Liver (tissue), 9 donors: ENCODE results near the gene HSH2D. TPM values are rescaled to one million over a fixed set of nuclear protein-coding genes. Genes with fewer than 3 reads are reported as not detected.

Source experiments
- DNase-seq: peaks from one replicate; pipeline ENCODE4 v3.0.0-alpha.2; 2017; ENCODE audit warnings: low spot score
- H3K27ac ChIP-seq, 2 donors: one replicate each; pipeline ENCODE4 v1.7.0; 2013; ENCODE audit warnings: inconsistent platforms in 2 of 2, low read length in 2 of 2, control low read depth in 1 of 2, low read depth in 1 of 2, mild to moderate bottlenecking in 1 of 2
- H3K27me3 ChIP-seq, 4 donors: one replicate each; pipeline versions ENCODE4 v1.6.1 to v1.7.0; 2013; ENCODE audit warnings: low read length in 3 of 4, inconsistent platforms in 1 of 4, mild to moderate bottlenecking in 1 of 4, moderate library complexity in 1 of 4; ENCODE audit not compliant: control insufficient read depth in 4 of 4, insufficient read depth in 4 of 4
- H3K36me3 ChIP-seq, 4 donors: one replicate each; pipeline versions ENCODE4 v1.6.1 to v1.7.0; 2013; ENCODE audit warnings: low read length in 3 of 4, mild to moderate bottlenecking in 3 of 4, low read depth in 1 of 4, moderate library complexity in 1 of 4; ENCODE audit not compliant: control insufficient read depth in 4 of 4, insufficient read depth in 3 of 4
- H3K4me1 ChIP-seq, 4 donors: one replicate each; pipeline versions ENCODE4 v1.6.1 to v1.7.0; 2013; ENCODE audit warnings: low read length in 3 of 4, mild to moderate bottlenecking in 3 of 4, moderate library complexity in 1 of 4; ENCODE audit not compliant: control insufficient read depth in 4 of 4, insufficient read depth in 4 of 4
- H3K4me3 ChIP-seq, 3 donors: one replicate each; pipeline versions ENCODE4 v1.6.1 to v1.7.0; 2013; ENCODE audit warnings: low read length in 3 of 3, control low read depth in 1 of 3, low read depth in 1 of 3, mild to moderate bottlenecking in 1 of 3
- H3K9ac ChIP-seq, 2 donors: one replicate each; pipeline ENCODE4 v1.7.0; 2013; ENCODE audit warnings: low read length in 2 of 2, mild to moderate bottlenecking in 2 of 2, moderate library complexity in 2 of 2, control low read depth in 1 of 2, low read depth in 1 of 2
- H3K9me3 ChIP-seq, 4 donors: one replicate each; pipeline versions ENCODE4 v1.6.1 to v1.7.0; 2013; ENCODE audit warnings: low read length in 3 of 4; ENCODE audit not compliant: control insufficient read depth in 4 of 4
- CTCF ChIP-seq: fragments of 150-350 bp; IDR thresholded peaks from 2 replicates; pipeline ENCODE4 v1.5.1; 2017; ENCODE audit warnings: improper control_type of control experiment, low read depth, low read length; ENCODE audit not compliant: missing input control
- EGR1 ChIP-seq, 2 donors: IDR thresholded peaks; 2 replicates each; pipeline ENCODE4 v1.6.1; 2016 to 2018; ENCODE audit warnings: antibody characterized with exemption in 2 of 2, low read depth in 2 of 2
- FOXA1 ChIP-seq: IDR thresholded peaks from 2 replicates; pipeline ENCODE4 v1.6.1; 2016; ENCODE audit warnings: antibody characterized with exemption
- FOXA2 ChIP-seq: IDR thresholded peaks from 2 replicates; pipeline ENCODE4 v1.6.1; 2016; ENCODE audit warnings: antibody characterized with exemption
- GABPA ChIP-seq, 2 donors: IDR thresholded peaks in 1 of 2; conservative IDR thresholded peaks in 1 of 2; 2 replicates each; pipeline ENCODE4 v1.6.1; 2016; ENCODE audit warnings: antibody characterized with exemption in 2 of 2, mild to moderate bottlenecking in 1 of 2, moderate library complexity in 1 of 2
- HNF4A ChIP-seq, 2 donors: conservative IDR thresholded peaks; 2 replicates each; pipeline ENCODE4 v1.6.1; 2016; ENCODE audit warnings: antibody characterized with exemption in 2 of 2, mild to moderate bottlenecking in 2 of 2
- HNF4G ChIP-seq: IDR thresholded peaks from 2 replicates; pipeline ENCODE4 v1.6.1; 2016; ENCODE audit warnings: antibody characterized with exemption
- JUND ChIP-seq, 2 donors: IDR thresholded peaks; 2 replicates each; pipeline ENCODE4 v1.6.1; 2016; ENCODE audit warnings: antibody characterized with exemption in 2 of 2
- MAX ChIP-seq: IDR thresholded peaks from 2 replicates; pipeline ENCODE4 v1.6.1; 2016; ENCODE audit warnings: antibody characterized with exemption
- NR2F2 ChIP-seq: IDR thresholded peaks from 2 replicates; pipeline ENCODE4 v1.6.1; 2016; ENCODE audit warnings: antibody characterized with exemption
- RAD21 ChIP-seq, 2 donors: IDR thresholded peaks; 2 replicates each; pipeline ENCODE4 v1.6.1; 2016; ENCODE audit warnings: antibody characterized with exemption in 2 of 2, mild to moderate bottlenecking in 2 of 2
- REST ChIP-seq: IDR thresholded peaks from 2 replicates; pipeline ENCODE4 v1.6.1; 2016; ENCODE audit warnings: antibody characterized with exemption, mild to moderate bottlenecking
- RXRA ChIP-seq, 2 donors: IDR thresholded peaks; 2 replicates each; pipeline ENCODE4 v1.6.1; 2017 to 2018; ENCODE audit warnings: antibody characterized with exemption in 2 of 2, mild to moderate bottlenecking in 1 of 2
- SP1 ChIP-seq: IDR thresholded peaks from 2 replicates; pipeline ENCODE4 v1.6.1; 2018; ENCODE audit warnings: antibody characterized with exemption, mild to moderate bottlenecking
- TAF1 ChIP-seq: conservative IDR thresholded peaks from 2 replicates; pipeline ENCODE4 v1.6.1; 2016; ENCODE audit warnings: antibody characterized with exemption, mild to moderate bottlenecking
- YY1 ChIP-seq: IDR thresholded peaks from 2 replicates; pipeline ENCODE4 v1.6.1; 2016; ENCODE audit warnings: antibody characterized with exemption, mild to moderate bottlenecking
- ZBTB33 ChIP-seq: IDR thresholded peaks from 2 replicates; pipeline ENCODE4 v1.6.1; 2016; ENCODE audit warnings: antibody characterized with exemption
- WGBS: extraction: QIAGEN DNeasy Blood & Tissue Kit; methylation state at CpG from one replicate; pipeline ENCODE4 v1.1.7; 2013; 5-methylcytosine and 5-hydroxymethylcytosine counted together
- polyA plus RNA-seq, 2 donors: library from polyadenylated mRNA; stranded (reverse) in 1 of 2; unstranded in 1 of 2; fragments of 200-250 nt in 1 of 2; fragments of >200 nt in 1 of 2; fragmentation: Nextera tagmentation in 1 of 2; extraction: Ambion mirVana in 1 of 2; gene quantifications; one replicate each; pipeline versions ENCODE4 v1.2.1 to v1.2.3, GENCODE V29; 2013 to 2015
- total RNA-seq, 2 donors: library from RNA; depleted of rRNA; stranded (reverse); fragments of >200 nt; gene quantifications; one replicate each; pipeline ENCODE4 v1.2.3, GENCODE V29; 2014
- TF ChIP-seq, protein P1 (sequence below): IDR thresholded peaks from 2 replicates; pipeline ENCODE4 v1.6.1; 2016; ENCODE audit warnings: antibody characterized with exemption
- donor health status: healthy.
- donor health status: healthy.
- donor health status: healthy.
- donor health status: healthy.
- donor health status: healthy.

HSH2D gene
- total and polyA plus RNA-seq, 4 donors = 0.33 to 2.9 (median 1.2) TPM

DNA sequence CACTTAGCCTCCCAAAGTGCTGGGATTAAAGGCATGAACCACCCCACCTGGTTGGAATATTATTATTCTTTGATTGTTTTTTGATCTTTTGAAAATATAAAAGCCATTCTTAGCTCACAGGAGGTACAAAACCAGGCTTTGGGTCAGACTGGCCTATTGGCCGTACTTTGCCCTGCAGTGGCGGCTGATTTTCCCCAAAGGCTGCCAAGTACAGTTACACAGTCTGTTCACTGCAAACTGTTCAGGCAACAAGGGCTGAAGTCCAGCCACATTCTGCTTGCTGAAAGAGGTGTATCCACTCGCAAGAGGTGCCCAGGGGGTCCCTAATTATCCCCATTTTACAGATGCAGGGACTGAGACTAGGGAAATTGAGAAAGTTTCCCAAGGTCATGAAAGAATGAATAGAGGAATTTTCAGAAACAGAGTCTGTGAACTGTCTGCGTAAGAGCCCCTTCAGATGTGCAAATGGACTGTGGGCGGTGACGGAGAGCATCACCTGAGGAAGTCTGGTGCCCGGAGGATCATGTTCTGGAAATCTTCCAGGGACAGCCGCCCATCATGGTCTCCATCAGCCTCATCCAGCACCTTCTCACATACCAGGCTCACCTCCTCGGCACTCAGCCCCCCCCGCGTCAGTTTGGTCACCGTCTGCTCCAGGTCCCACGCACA, 20.9 kb downstream of the HSH2D start:
- Histone ChIP-seq H3K9ac (no peak overlapping the region), H3K4me1 (peaks cover 2 to 9% (median 6%) of the 10 kb centered on the region in 4 donors), H3K4me3 (no peak overlapping the region), H3K27me3 (no peaks in the 10 kb centered on the region), H3K9me3 (no peaks in the 10 kb centered on the region), H3K36me3 (no peaks in the 10 kb centered on the region), H3K27ac (peak overlapping the region in 1 of 2 donors; percentile 35)
- 70% methylated on average over 13 of the region's 13 CpGs for WGBS
- DNase-seq = no peak
- TF ChIP-seq YY1 (peak; percentile 46), SP1 (peak; percentile 98), HNF4A (conservative IDR thresholded peaks at IDR 0.05) (peak; percentile 98 to 99), ZBTB33 (no peak), RXRA (IDR thresholded peaks at IDR 0.05) (peak; percentile 81), NR2F2 (peak; percentile 15), FOXA2 (peak; percentile 25), TAF1 (no peak), RAD21 (IDR thresholded peaks at IDR 0.05) (peak; percentile 36 to 57), HNF4G (peak; percentile 95), EGR1 (IDR thresholded peaks at IDR 0.05; ENCODE audit: low read depth in 2 of 2) (peak in 1 of 2 donors; percentile 30), JUND (IDR thresholded peaks at IDR 0.05) (peak; percentile 24 to 57), MAX (no peak), CTCF (no peak), GABPA (IDR thresholded peaks at IDR 0.05 in 1 of 2, conservative IDR thresholded peaks at IDR 0.05 in 1 of 2) (peak in 1 of 2 donors; percentile 18), FOXA1 (peak; percentile 25), REST (peak; percentile 82)
- TF ChIP-seq, protein P1, sequence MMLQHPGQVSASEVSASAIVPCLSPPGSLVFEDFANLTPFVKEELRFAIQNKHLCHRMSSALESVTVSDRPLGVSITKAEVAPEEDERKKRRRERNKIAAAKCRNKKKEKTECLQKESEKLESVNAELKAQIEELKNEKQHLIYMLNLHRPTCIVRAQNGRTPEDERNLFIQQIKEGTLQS = no peak
